Activated T-helper 1 cell treated with anti-CD3 and anti-CD28 coated beads, Interleukin-2, amount 50 U/mL, for 16 hours (primary cell): ENCODE measurements around the gene KMT2C.

Experiments used
- DNase-seq, 2 donors: peaks; one replicate each; pipeline ENCODE4 v3.0.0-alpha.2; 2020; ENCODE audit warnings: low read depth in 1 of 2, low spot score in 1 of 2

The KMT2C gene

DNA sequence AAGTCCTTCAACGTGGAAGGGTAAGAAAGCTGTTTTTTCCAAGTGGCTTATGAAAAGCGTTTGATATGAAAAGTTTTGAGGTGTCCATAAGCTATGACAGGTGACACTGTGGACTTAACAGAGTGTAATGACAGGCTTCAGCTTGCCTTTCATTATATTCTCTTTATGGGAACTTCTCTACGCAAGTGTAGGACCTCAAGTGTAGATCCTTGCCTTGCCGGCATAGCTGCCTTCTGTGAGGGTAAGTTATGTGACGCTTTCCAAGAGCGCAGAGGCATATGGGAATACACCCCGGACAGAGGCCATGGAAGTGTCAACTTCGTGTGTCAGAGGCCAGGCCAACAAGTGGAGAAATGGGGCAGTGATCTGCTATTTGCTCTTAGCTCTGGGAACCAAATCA is 318.4 kb downstream of the KMT2C start:
- DNase-seq, result no peak

- no peak for DNase-seq
Observed at GRCh38 chr7:152115021-152115718, 320.6 kb downstream of the KMT2C start.

GRCh38 chr7:152112829-152113228 is 323.0 kb downstream of the KMT2C start:
- DNase-seq, result no peak

DNA sequence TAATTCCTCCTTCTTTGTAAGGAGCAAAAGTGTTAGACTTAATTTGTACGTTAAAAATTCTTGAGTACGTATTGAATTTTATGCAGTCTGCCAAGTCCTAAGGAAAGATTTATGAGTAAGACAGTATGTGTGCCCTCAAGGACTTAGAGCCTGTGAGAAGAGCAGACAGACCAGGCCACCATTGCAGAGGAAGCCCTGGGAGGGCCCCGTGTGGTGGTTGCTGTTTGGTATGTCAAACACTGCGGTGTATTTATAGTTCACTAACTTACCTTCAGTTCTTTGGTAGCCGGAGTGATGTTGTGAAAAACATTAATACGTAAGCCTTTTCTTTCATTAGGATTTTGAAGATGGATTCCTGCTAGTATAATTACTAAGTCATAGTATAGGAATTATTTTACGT is 327.4 kb downstream of the KMT2C start:
- DNase-seq, result no peak

- no peak for DNase-seq
Observed at GRCh38 chr7:152107945-152108344, 327.9 kb downstream of the KMT2C start.

DNA sequence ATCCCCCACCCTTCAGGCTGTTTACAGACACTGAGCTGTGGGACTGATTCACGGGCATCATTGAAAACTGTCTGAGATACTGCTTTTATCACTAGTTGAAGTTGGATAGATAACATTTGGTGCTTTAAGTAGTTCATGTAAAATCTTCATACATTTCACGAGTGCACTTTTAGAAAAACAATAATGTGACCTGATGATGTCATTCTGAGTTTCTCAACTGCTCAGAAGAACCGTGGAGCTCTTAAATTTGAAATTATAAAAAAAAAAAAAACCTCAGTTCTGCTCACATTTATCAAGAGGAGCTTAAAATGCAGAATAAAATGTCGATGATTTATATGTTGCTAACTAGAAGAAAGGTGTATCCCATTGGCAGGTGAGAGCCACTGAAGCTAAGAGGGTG is 328.8 kb downstream of the KMT2C start:
- no peak for DNase-seq

DNA sequence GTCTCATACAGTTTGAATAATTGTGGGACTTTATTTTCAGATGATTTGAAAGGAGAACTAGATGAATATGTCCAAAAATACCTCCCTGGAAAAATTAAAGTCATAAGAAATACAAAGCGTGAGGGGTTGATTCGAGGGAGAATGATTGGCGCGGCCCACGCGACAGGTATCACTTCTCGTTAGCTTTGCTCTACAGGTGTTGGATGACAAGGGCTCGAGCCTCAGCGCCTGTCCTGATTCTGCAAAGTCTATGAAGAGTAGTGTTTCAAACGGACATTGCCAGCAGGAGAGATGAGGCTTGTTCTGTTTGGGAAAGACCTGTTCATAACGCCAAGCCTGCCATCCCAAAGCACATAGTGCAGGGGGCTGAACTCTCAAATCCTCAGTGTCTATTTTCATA is 330.6 kb downstream of the KMT2C start:
- no peak for DNase-seq

DNA sequence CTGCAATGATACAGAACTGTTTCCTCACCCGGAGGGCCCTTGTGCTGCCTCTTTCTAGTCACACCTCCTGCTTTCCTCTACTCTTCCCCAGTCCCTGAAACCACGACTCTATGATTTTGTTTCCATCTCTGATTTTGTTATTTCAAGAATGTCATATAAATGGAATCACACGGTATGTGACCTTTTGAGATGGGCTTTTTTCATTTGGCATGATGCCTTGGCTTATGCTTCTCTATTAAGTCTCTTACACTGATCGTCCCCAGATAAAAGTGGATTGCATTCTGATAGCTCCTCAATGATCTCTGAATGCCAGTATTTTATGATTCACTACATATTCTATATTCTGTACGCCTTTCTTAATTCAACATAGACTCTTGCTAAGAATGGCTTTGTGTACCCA is 332.1 kb downstream of the KMT2C start:
- no peak for DNase-seq

- DNase-seq, result no peak
Observed at GRCh38 chr7:152103066-152103465, 332.7 kb downstream of the KMT2C start.

DNA sequence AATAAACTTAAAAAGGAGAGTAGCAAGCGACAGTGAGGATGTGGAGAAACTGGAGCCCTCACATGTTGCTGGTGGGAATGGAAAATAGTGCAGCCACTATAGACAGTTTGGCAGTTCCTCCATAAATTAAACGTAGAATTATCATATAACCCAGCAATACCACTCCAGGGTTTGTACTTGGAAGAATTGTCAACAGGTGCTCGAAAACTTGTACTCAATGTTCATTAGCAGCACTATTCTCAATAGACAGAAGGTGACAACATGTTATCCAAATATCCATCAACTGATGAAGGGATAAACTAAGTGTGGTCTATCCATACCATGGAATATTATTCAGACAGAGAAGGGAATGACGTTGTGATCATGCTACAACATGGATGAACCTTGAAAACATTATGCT is 338.5 kb downstream of the KMT2C start:
- DNase-seq, result no peak

DNA sequence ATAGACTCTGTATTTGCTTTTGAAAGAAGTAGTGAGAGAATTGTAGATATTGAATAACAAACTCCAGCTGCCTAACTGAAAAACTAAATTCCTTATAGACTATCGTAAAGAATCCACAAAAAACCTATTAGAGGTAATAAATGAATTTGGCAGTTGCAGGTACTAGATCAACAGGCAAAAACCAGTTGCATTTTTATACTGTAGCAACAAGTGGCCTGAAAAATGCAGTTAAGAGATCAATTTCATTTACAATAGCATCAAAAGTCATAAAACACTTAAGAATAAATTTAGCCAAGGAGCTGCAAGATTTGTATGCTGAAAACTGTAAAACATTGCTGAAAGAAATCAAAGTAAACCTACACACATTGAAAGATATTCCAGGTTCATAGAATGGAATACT is 340.0 kb downstream of the KMT2C start:
- no peak for DNase-seq

DNA sequence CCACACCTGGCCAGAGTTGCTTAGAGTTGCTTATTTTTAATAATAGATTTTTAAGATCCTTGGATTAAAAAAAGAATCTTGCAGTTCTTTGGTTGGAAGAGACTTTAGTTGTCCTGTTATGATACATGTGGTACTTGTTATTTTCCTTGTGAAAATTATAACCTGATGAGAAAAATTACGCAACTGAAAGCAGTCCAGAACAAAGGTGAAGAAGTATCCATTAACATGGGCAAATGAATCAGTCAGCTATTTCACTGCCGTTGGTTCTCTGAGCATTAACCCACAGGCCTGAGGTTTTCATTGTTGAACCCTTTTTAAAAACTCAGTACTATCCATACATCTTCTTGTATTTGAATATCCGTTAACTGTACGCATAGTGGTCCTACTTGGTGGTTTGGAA is 342.1 kb downstream of the KMT2C start:
- no peak for DNase-seq

GRCh38 chr7:152090747-152091146 is 345.1 kb downstream of the KMT2C start:
- DNase-seq, result no peak

GRCh38 chr7:152089183-152089582 is 346.6 kb downstream of the KMT2C start:
- DNase-seq, result no peak

DNA sequence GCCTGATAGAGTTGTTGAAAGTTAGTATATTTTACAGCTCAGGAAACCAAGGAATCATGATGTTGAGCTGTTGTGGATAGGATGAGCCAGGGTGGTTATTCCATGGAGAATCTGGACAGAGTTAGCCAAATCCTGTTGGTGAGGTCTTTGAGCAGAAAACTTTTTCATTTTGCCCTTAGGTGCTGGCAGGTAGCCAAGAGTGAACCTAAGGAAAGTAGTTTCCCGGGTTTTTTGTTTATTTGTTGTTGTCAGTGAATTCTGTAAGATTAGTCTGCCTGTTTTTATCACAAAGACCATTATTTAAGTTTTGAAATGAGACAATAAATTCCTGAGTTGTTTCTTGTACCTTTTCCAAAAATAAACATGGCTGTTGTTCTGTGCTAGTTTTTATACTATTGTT is 349.3 kb downstream of the KMT2C start:
- DNase-seq, result no peak

DNA sequence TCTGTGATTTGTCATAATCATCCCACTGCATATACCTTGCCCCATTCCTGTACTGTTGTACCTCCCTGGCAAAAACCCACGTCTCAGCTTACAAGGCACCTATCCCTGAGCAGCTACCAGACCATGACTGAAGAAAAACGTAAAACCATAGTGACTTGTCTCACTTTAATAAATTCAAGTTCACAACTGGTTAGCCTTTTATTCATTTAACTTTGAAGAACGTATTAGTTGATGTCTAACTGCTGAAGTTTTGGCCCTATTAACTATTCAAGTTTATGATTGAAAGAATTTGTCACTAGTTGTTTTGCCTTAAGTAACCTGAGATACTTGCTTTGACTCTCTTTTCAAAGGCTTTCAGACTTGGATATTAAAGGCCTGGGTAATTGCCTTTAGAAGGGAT is 350.7 kb downstream of the KMT2C start:
- no peak for DNase-seq
